IPS-18c (cell line): ENCODE results near the gene P2RY14.

Source experiments
- H3K4me3 ChIP-seq: 2 replicates; pipeline ENCODE4 v1.7.0; 2013; ENCODE audit warnings: low read depth, mild to moderate bottlenecking, low read length, moderate library complexity; ENCODE audit not compliant: insufficient read depth
- H3K9me3 ChIP-seq: one replicate; pipeline ENCODE4 v1.6.1; 2013; ENCODE audit warnings: mild to moderate bottlenecking, low read length, moderate library complexity; ENCODE audit not compliant: control insufficient read depth, insufficient read depth

Gene P2RY14

DNA sequence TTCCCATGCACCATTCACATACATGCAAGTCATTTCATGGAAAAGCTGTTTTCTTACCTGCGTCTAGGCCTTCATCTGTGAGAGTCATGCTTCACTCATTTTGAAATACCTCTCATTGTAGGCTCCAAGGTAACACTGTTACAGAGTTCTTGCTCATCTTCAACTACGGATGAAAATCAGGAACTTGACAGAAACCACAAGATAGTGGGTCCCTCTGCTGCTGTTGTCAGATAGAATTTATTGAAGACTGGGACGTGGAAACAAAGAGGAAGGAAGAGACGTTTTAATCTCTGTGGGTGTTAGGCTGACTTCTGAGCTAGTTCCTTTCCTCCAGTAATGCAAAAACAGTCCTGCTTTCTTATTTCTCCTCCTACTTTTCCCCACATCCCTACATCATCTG is at the start of gene P2RY14:
TSS of gene P2RY14 (minus strand) at position 313 of the 400 bp plus-strand sequence. CDS start 64,226 bp downstream, outside the sequence.
- H3K4me3 ChIP-seq = no peak within 1 kb of the TSS
- H3K9me3 ChIP-seq = no peaks in the 10 kb centered on the region

DNA sequence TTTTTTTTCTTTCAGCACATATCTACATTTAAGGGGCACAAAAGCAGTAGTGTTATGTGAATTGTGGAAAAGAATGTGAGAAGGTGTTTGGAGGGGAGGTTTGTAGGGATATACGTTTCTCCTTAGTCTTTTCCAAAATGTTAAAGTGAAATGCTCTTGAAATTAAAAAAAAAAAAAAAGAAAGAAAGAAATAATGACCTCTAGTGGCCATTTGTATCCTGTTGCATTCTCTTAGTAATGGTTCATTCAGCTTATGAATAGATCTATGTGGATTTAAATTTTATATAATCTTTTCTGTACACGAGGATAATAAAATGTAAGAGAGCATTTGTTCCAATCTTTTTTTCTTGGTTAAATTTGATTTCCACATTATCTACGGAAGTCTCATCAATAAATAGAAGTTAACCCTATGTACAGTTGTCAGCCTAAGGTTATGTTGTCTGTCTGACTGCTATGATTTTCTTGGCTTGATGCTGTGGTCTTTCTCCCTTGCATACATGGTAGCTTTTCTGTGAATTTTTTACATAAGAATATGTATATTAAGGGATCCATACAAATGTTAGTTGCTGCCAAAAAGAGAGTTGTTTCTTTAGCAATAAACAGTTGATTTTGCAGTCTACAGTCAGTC is 49.3 kb upstream of the P2RY14 start:
- no peaks in the 10 kb centered on the region for H3K9me3 ChIP-seq
- no peak overlapping the region for H3K4me3 ChIP-seq

DNA sequence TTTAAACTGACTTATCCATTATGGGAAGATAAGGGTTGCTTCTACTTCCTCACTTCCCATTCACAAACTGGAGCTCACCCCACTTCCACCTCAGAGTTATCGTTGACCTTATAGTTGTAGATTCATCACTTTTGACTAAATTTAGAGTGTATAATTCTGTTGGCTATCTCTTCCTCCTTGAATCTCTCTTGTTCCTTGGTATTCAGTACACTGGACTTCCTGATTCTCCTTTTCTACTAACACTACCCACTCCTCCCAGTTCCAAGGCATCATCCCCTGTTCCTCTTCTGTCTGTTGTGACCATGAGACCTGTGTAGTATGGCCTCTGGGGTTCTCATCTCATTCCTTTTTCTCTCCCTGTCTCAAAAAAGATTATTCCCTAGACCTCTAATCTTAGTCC is 44.2 kb upstream of the P2RY14 start:
- no peaks in the 10 kb centered on the region for H3K9me3 ChIP-seq
- no peak overlapping the region for H3K4me3 ChIP-seq

DNA sequence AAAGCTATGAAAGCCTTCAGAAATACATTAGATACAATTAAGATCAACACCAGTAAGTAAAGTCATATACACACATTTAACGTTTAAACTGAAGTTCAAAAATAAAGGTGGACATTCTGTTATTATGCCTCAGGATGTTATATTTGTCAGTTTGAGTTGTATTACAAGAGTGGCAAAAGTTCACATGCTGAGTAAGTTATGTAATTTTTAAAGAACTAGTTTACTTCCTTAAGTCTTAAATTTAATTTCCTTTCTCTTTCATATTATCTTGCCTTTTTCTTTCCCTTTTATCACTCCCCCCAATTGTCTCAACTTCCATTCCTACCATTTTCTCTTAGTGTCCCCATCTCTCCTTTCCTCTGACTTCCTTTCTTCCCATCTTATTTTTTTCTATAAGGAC is 43.2 kb upstream of the P2RY14 start:
- no peak overlapping the region for H3K4me3 ChIP-seq

DNA sequence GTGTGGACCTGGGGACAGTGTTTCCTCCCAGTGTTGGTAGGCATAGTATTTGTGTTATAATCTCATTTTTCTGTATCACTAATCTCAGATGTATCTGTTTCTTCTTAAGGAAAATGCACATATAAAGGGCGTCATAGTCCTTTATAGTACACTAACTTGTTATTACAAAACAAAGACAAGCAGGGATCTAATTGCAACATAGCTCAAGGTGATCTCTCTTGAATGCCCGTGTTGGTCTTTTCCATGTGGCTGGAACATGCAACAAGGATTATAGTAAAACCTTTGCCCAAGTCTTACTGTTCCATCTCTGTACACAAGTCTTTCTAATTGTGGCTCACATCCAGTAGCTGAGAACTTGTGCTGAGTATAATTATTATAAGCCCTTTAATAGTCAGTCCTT is 41.8 kb upstream of the P2RY14 start:
- Histone ChIP-seq H3K9me3 (no peaks in the 10 kb centered on the region), H3K4me3 (no peak overlapping the region)

More for the DNA sequence above, 43.2 kb upstream of the P2RY14 start:
- H3K9me3 ChIP-seq = no peaks in the 10 kb centered on the region

DNA sequence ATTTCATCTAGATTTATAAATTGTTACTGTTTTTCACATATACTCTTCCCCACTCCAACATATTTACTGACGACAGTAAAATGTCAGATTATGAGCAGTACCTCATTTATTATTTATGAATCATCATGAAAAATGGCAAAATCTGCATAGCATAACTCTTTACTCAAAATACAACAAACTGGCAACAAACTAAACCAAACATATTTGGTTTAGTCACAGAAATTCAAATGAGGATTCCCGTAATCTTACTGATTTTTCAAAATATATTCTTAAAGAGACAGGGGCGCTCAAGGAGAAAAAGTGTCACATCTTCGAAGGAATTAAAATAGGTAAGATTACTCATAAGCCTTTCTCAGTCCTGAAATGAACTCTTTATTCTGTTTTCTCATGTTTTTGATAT is 41.3 kb upstream of the P2RY14 start:
- Histone ChIP-seq H3K9me3 (no peaks in the 10 kb centered on the region), H3K4me3 (no peak overlapping the region)

DNA sequence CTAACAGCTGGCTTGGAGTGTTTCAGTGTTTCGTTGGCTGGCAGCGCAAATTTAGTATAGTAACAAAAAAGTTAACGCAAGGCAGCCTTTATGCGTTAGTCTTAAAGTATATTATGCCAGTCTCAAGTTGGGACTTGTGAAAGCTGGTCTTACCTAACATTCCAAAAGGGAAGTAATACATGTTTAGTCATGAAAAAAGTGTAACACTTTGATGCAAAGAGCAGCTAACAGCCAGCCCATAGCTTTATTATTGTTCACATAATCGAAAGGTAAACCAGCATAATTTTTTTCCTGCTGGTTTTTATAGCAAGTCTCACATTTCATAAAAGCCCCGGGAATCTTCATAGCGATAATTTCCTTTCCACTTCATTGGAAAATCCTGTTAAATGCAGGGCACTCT is 40.6 kb upstream of the P2RY14 start:
- Histone ChIP-seq H3K9me3 (no peaks in the 10 kb centered on the region), H3K4me3 (no peak overlapping the region)

DNA sequence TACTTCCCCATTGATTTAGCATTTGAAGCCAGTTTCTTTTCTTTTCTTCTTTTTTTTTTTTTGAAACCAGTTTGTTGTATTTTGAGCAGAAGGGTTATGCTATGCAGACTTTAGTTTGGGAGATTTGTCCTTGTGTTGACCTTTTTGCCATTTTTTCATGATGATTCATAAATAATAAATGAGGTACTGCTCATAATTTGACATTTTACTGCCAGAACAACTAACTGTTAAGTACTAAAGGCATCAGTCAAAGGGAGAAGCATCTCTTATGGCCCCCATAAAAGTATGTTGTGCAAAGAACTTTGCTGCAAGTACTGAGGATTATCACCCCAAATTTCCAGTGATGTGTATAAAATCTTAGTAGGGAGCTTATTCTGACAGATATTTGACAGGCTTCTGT is 40.0 kb upstream of the P2RY14 start:
- Histone ChIP-seq H3K9me3 (no peaks in the 10 kb centered on the region), H3K4me3 (no peak overlapping the region)

DNA sequence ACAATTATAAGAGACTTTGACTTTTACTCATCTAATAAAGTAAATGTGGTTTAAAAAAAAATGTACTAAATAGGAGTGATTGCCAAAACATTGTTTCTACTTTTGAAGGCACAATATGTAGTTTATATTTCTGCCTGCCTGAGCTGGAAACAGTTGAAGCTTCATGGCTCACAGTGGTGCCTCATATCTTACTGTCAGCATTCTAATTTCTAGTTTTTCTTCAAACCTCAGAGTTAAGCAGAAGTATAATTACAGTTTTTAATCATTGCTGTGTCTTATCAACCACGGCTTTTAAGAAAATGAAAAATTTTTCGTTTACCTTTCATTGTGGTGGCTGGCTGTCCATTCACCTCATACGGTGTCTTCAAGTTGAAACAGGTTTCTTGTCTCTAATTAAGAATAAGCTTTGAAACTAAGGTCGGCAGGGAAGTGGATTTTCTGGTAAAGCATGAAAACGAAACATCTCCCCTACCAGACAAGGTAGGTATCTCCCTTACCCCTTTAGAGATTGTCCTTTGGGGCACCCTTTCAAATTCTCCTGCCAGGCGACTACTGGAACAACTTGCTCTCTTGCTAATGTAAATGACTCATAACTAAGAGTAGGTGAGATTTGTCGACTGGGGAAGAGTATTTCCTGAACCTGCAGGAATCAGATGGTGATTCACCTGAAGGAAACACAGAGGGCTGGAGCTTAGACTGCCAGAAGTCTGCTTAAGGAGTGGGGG is 38.1 kb upstream of the P2RY14 start, which contains the start of gene GPR87:
TSS of gene GPR87 (minus strand) at position 554 of the 725 bp plus-strand sequence. CDS start 16,720 bp downstream, outside the sequence.
- Histone ChIP-seq H3K9me3 (no peaks in the 10 kb centered on the region), H3K4me3 (no peak within 1 kb of the TSS)

DNA sequence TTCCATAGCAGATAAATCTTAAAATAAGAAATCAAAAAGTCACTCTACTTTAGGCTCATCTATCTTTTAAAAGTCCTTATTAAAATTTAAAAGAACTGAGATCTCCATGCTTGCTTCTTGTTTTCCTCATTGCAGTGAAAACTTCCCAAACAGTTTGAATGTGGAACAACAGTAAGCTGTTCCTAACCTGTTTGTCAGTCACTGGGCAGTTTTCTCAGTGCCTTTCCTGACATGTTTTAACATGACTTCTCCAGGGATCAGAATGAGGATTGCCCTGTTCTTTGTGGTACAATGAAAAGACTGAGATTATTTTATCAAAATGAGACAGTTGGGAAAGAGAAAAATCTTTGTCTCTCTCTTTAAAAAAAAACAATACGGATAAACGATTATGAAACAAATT is 37.5 kb upstream of the P2RY14 start:
- Histone ChIP-seq H3K9me3 (no peaks in the 10 kb centered on the region), H3K4me3 (no peak overlapping the region)

DNA sequence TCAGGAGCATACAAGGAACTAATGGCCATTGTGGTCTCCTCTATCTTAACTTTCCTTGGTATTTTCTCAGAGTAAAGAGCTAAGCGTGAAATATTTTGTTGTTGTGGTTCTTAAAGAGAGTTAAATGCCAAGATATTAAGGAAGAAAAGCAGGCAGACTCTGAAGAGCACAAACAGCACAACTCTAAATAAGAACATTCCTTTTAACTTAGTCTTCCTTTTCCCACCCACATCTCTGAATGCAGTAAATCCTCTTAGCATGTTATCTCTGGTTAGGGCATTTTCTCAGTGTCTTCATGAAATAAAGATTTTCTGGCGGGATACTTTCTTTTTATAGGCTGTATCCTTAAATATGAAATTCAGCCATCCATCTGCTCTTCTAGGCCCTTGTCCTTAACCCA is 36.8 kb upstream of the P2RY14 start:
- H3K9me3 ChIP-seq = no peaks in the 10 kb centered on the region
- no peak overlapping the region for H3K4me3 ChIP-seq

DNA sequence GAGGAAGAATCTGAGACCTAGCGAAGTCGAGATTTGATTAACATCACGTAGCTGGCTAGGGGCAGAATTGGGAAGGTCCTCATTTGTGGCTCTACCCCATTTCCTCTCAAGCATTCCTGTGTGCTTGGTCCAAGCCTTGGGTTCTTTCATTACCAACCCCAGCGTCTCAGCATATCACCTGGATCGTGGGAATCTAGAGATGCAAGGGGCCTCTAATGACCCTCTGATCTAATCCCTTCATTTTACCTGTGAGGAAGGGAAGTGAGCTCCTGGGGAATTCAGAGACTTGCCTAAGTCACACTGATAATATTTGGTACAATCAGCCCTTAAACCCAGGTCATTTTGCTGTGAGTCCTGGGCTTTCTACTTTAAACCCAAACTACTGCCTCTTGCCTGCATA is 36.3 kb upstream of the P2RY14 start:
- no peaks in the 10 kb centered on the region for H3K9me3 ChIP-seq

DNA sequence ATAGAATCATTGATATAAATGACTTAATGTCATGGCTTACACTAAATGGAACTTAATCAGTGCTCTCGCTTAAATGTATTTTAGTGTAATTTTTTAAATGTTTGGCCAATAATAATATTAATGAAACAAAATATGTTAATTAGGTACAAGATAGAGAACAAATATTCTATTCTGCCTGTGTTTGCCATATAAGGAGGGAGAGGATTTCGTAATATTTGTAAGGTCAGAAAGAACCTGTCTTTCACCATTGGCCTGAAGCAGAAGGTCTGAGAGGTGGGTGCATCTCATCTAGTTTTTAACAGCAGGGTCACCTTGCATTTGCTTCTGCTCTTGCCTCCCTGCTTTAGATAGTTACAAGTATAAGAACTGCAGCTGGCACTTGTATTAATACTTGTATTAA is 35.8 kb upstream of the P2RY14 start:
- H3K4me3 ChIP-seq = no peak overlapping the region

More for the DNA sequence above, 36.3 kb upstream of the P2RY14 start:
- H3K4me3 ChIP-seq = no peak overlapping the region

DNA sequence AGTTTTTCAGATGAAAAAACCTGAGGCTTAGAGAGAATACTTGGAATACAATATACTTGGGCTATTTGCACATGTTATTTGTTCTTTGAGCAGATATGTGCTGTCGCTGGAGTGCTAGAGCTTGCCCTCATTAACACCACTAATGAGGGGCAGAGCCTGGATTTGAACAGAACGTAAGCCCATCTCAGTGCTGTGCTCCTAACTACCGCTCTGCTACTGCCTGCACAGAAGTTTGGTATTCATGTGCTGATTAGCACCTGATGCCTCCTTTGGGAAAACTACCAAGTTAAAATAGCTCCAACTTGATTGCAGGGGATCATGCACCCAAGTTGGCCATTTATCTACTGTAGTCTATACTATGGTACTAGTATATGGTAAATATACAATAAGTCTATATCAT is 34.6 kb upstream of the P2RY14 start:
- Histone ChIP-seq H3K4me3 (no peak overlapping the region), H3K9me3 (no peaks in the 10 kb centered on the region)

More for the DNA sequence above, 35.8 kb upstream of the P2RY14 start:
- no peaks in the 10 kb centered on the region for H3K9me3 ChIP-seq

DNA sequence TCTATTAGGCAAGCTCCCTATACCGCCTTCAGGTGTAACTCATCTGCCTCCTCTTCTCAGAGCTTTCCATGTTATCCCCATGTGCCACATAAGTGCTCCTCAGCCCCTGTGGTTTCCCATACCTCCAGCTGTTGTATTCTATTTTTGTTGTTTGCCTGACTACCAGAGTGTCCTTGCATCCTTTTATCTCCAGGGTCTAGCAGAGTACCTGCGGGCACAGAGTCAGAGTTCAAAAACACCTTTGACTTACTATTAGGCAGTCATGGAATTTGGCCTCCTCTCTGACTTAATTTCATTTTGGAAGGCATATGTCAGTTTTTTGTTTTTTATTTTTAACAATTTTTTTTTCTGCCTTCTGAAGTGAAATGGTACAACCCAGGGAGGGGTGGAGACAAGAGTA is 31.2 kb upstream of the P2RY14 start:
- Histone ChIP-seq H3K4me3 (no peak overlapping the region), H3K9me3 (no peaks in the 10 kb centered on the region)

DNA sequence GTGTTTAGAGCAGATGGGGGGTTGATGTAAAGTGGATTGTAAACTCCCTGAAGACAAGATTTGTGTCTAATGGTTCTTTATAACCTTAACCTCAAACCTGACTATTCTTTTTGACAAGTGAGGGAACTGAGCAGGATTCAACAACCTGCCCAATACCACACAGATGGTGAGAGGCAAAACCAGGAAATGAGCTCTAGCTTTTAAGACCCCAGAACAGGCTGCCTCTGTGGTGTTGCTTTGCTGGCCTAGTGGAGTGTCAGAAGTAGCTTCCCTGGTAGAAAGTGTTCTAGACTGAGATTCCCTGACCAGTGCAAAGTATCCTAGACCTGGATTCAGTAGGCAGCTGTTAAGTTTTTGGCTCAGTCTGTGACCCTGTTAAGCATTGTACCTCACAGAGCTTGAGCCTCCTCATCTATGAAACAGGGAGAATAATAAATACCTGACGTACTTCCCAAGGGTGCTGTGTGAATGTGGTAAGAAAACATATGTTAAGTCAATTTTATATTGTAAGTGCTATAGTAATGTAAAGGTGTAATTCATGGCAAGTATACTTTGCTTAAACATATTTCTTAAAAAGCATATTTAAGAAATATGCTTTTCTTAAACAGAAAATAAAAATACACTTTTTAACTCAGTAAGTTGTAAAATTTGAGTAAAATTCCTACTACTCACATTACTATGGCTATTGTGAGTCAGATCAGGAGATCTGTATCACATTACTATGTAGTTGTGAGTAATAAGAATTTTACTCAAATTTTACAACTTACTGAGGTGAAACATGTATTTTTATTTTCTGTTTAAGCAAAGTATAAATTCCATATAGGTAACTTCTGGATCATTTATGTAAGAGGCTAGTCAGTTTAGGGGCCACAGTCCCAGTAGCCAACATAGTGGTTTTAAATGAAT is 29.5 kb upstream of the P2RY14 start:
- Histone ChIP-seq H3K9me3 (no peaks in the 10 kb centered on the region), H3K4me3 (no peak overlapping the region)

DNA sequence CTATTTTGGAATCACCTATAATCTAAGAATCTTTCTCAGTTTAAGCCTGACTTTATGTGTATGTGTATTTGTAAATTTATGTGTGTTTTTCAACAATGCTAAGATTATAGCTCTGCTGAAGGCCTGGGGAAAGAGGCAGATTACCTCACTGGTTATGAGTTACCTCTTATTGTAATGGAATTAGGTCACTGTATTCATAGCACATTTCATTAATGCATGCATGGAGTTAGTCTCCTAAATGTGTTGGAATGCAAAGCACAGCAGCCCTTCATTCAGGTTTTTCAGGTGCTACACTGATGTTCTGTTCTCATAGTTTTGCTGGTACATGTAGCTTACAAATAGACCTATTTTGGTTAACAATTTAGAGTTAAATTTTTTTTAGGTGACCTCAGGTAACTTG is 28.8 kb upstream of the P2RY14 start:
- H3K4me3 ChIP-seq = no peak overlapping the region
- H3K9me3 ChIP-seq = no peaks in the 10 kb centered on the region
